Mesenchymal stem cell (in vitro differentiated cells and primary cell): ENCODE measurements around the gene CCDC191.

ENCODE experiments used
- DNase-seq: peaks from one replicate; pipeline ENCODE4 v3.0.0-alpha.2; 2013
- H2AFZ ChIP-seq: one replicate; pipeline ENCODE4 v1.6.1; 2013; ENCODE audit warnings: low read depth, mild to moderate bottlenecking, control low read depth, inconsistent platforms, low read length, moderate library complexity
- H2AK5ac ChIP-seq: 2 replicates; pipeline ENCODE4 v1.6.1; 2013; ENCODE audit warnings: low read length, moderate library complexity, mild to moderate bottlenecking, inconsistent platforms; ENCODE audit not compliant: severe bottlenecking
- H2BK120ac ChIP-seq: one replicate; pipeline ENCODE4 v1.6.1; 2013; ENCODE audit warnings: low read depth, mild to moderate bottlenecking, inconsistent platforms, low read length, moderate library complexity
- H2BK12ac ChIP-seq, 2 experiments: one replicate each; pipeline ENCODE4 v1.6.1; 2013; ENCODE audit warnings: inconsistent platforms in 2 of 2, low read length in 2 of 2, mild to moderate bottlenecking in 2 of 2, moderate library complexity in 2 of 2, control low read depth in 1 of 2
- H2BK15ac ChIP-seq: one replicate; pipeline ENCODE4 v1.6.1; 2013; ENCODE audit warnings: mild to moderate bottlenecking, low read depth, inconsistent platforms; ENCODE audit not compliant: poor library complexity, severe bottlenecking
- H2BK5ac ChIP-seq: 2 replicates; pipeline ENCODE4 v1.6.1; 2013; ENCODE audit warnings: low read depth, mild to moderate bottlenecking, low read length, control low read depth, inconsistent platforms; ENCODE audit not compliant: poor library complexity, severe bottlenecking
- H3K14ac ChIP-seq, 2 experiments: one replicate each; pipeline ENCODE4 v1.6.1; 2013; ENCODE audit warnings: inconsistent platforms in 2 of 2, low read length in 2 of 2, control low read depth in 1 of 2, mild to moderate bottlenecking in 1 of 2, moderate library complexity in 1 of 2
- H3K18ac ChIP-seq, 2 experiments: one replicate each; pipeline ENCODE4 v1.6.1; 2013; ENCODE audit warnings: inconsistent platforms in 2 of 2, low read length in 2 of 2, control low read depth in 1 of 2, low read depth in 1 of 2, mild to moderate bottlenecking in 1 of 2
- H3K23ac ChIP-seq, 2 experiments: one replicate each; pipeline ENCODE4 v1.6.1; 2013; ENCODE audit warnings: inconsistent platforms in 2 of 2, low read length in 2 of 2, mild to moderate bottlenecking in 2 of 2, moderate library complexity in 2 of 2, control low read depth in 1 of 2
- H3K27ac ChIP-seq: 2 replicates; pipeline ENCODE4 v1.5.1; 2013; ENCODE audit warnings: mild to moderate bottlenecking, moderate library complexity, low read length, control low read depth, inconsistent platforms; ENCODE audit not compliant: poor library complexity, severe bottlenecking
- H3K27me3 ChIP-seq, 2 experiments: 2 replicates each; pipeline versions ENCODE4 v1.6.1 to v1.7.0; 2013; ENCODE audit warnings: low read length in 2 of 2, mild to moderate bottlenecking in 2 of 2, moderate library complexity in 2 of 2, control low read depth in 1 of 2, inconsistent platforms in 1 of 2; ENCODE audit not compliant: control insufficient read depth in 1 of 2, insufficient read depth in 1 of 2
- H3K36me3 ChIP-seq, 2 experiments: 2 replicates each; pipeline versions ENCODE4 v1.6.1 to v1.7.0; 2013; ENCODE audit warnings: low read length in 2 of 2, control low read depth in 1 of 2, inconsistent platforms in 1 of 2, low read depth in 1 of 2, mild to moderate bottlenecking in 1 of 2; ENCODE audit not compliant: insufficient read depth in 2 of 2, control insufficient read depth in 1 of 2
- H3K4ac ChIP-seq, 2 experiments: one replicate each; pipeline ENCODE4 v1.6.1; 2013; ENCODE audit warnings: inconsistent platforms in 2 of 2, low read length in 2 of 2, mild to moderate bottlenecking in 2 of 2, moderate library complexity in 2 of 2, control low read depth in 1 of 2, low read depth in 1 of 2
- H3K4me1 ChIP-seq: 2 replicates; pipeline ENCODE4 v1.6.1; 2013; ENCODE audit warnings: low read depth, low read length, control low read depth; ENCODE audit not compliant: control insufficient read depth, insufficient read depth
- H3K4me2 ChIP-seq: 2 replicates; pipeline ENCODE4 v1.6.1; 2013; ENCODE audit warnings: low read length, mild to moderate bottlenecking, inconsistent platforms; ENCODE audit not compliant: poor library complexity, severe bottlenecking
- H3K4me3 ChIP-seq, 2 experiments: 2 replicates each; pipeline versions ENCODE4 v1.5.1 to v1.7.0; 2013; ENCODE audit warnings: low read length in 2 of 2, mild to moderate bottlenecking in 2 of 2, control low read depth in 1 of 2, low read depth in 1 of 2; ENCODE audit not compliant: insufficient read depth in 1 of 2
- H3K79me1 ChIP-seq: replicated peaks from 2 replicates; pipeline ENCODE4 v1.6.1; 2013; ENCODE audit warnings: mild to moderate bottlenecking, control low read depth, low read length, inconsistent platforms; ENCODE audit not compliant: poor library complexity, severe bottlenecking
- H3K9ac ChIP-seq: 2 replicates; pipeline ENCODE4 v1.7.0; 2013; ENCODE audit warnings: mild to moderate bottlenecking, low read length, moderate library complexity
- H3K9me3 ChIP-seq: 2 replicates; pipeline ENCODE4 v1.7.0; 2013; ENCODE audit warnings: mild to moderate bottlenecking, low read length; ENCODE audit not compliant: control insufficient read depth
- H4K8ac ChIP-seq: one replicate; pipeline ENCODE4 v1.6.1; 2013; ENCODE audit warnings: inconsistent platforms, mild to moderate bottlenecking, low read length, moderate library complexity
- H4K91ac ChIP-seq: one replicate; pipeline ENCODE4 v1.6.1; 2013; ENCODE audit warnings: mild to moderate bottlenecking, low read length, inconsistent platforms
- WGBS: methylation state at CpG from one replicate; pipeline ENCODE4 v1.1.7; 2013; ENCODE audit warnings: mixed read lengths; 5-methylcytosine and 5-hydroxymethylcytosine counted together

CCDC191 gene

DNA sequence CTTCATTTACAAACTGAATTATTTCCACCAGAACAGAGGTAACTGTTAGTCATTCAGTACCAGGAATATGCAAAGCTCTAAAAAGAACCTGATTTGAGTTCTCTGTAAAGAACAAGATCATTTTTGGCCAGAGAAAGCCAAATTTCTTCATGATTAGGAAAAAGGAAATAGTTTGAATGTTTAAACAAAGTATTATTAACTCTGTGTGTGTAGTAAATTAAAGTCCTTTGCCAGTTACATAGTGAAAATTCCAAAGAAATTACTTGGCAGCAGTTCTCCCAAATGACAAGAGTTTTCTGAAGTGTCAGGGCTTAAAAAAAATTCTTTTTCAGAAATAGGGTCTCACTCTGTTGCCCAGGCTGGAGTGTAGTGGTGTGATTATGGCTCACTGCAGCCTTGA is 24.7 kb upstream of the CCDC191 start:
- H2BK120ac ChIP-seq = no peak overlapping the region
- H3K4ac ChIP-seq = no peak overlapping the region
- no peak overlapping the region for H3K23ac ChIP-seq
- H3K79me1 ChIP-seq = peaks cover 6% of the 10 kb centered on the region
- H2BK5ac ChIP-seq = no peak overlapping the region
- no peaks in the 10 kb centered on the region for H3K4me1 ChIP-seq
- H3K18ac ChIP-seq = no peak overlapping the region
- H2AK5ac ChIP-seq = no peak overlapping the region
- H3K27me3 ChIP-seq = no peaks in the 10 kb centered on the region
- no peak overlapping the region for H4K8ac ChIP-seq
- no peak overlapping the region for H2AFZ ChIP-seq
- H3K4me3 ChIP-seq = no peak overlapping the region
- no peak overlapping the region for H4K91ac ChIP-seq
- H3K27ac ChIP-seq = no peak overlapping the region
- no peaks in the 10 kb centered on the region for H3K9me3 ChIP-seq
- no peak overlapping the region for H3K4me2 ChIP-seq
- H3K9ac ChIP-seq = no peak overlapping the region
- H2BK15ac ChIP-seq = no peak overlapping the region
- no peak overlapping the region for H2BK12ac ChIP-seq
- no peak overlapping the region for H3K14ac ChIP-seq
- peaks cover 13 to 85% of the 10 kb centered on the region in 2 experiments for H3K36me3 ChIP-seq
- DNase-seq = no peak

DNA sequence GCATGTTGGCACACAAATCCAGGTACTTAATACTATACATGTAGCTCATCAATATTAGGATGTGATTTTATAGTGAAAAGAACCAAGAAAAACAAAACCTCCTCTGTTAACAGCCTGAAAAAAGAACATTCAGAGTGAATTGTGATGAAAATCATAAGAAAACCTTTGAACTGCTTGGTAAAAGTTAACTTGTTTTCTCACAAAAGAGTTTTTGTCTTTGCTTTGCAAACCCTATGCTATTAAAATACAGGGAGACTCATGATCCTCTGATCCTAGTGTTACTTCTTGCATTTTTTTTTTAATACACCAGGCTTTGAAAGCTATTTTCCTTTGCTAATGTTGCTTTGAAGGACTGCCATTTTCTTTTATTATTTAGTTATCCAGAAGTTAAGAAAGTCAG is 23.9 kb upstream of the CCDC191 start:
- Histone ChIP-seq H3K79me1 (peaks cover 8% of the 10 kb centered on the region), H2BK120ac (no peak overlapping the region), H3K14ac (no peak overlapping the region), H4K8ac (no peak overlapping the region), H3K18ac (no peak overlapping the region), H3K4ac (no peak overlapping the region), H2BK5ac (no peak overlapping the region), H2BK12ac (no peak overlapping the region), H3K9ac (no peak overlapping the region), H3K23ac (no peak overlapping the region), H3K27me3 (no peaks in the 10 kb centered on the region), H2BK15ac (no peak overlapping the region), H3K4me1 (no peaks in the 10 kb centered on the region), H4K91ac (no peak overlapping the region), H2AFZ (no peak overlapping the region), H3K36me3 (peaks cover 15 to 86% of the 10 kb centered on the region in 2 experiments), H3K9me3 (no peaks in the 10 kb centered on the region), H3K4me3 (no peak overlapping the region), H3K4me2 (no peak overlapping the region), H3K27ac (no peak overlapping the region), H2AK5ac (no peak overlapping the region)
- no peak for DNase-seq

DNA sequence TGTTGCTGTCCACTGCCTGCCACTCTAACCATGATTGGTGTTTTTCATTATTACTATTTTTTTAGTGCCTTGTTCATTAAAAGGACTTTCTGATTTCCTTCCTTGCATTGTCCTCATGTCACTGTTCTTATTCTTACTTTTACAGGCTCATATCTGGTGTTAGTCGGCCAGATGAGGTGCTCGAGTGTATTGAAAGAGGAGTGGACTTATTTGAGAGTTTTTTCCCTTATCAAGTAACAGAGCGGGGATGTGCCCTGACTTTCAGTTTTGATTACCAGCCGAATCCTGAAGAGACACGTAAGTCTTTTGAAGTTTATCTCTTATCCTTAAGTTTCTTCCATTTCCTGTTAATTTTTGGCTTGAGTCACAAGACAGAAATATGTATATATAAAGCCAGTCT is 23.4 kb upstream of the CCDC191 start:
- H3K9ac ChIP-seq = no peak overlapping the region
- peaks cover 15 to 88% of the 10 kb centered on the region in 2 experiments for H3K36me3 ChIP-seq
- peaks cover 8% of the 10 kb centered on the region for H3K79me1 ChIP-seq
- no peak overlapping the region for H2BK120ac ChIP-seq
- H2BK15ac ChIP-seq = no peak overlapping the region
- no peak overlapping the region for H4K91ac ChIP-seq
- no peak overlapping the region for H2AFZ ChIP-seq
- peak; percentile 20 for DNase-seq
- no peak overlapping the region for H3K4ac ChIP-seq
- no peaks in the 10 kb centered on the region for H3K4me1 ChIP-seq
- no peak overlapping the region for H3K18ac ChIP-seq
- no peaks in the 10 kb centered on the region for H3K27me3 ChIP-seq
- no peaks in the 10 kb centered on the region for H3K9me3 ChIP-seq
- no peak overlapping the region for H3K4me2 ChIP-seq
- no peak overlapping the region for H4K8ac ChIP-seq
- no peak overlapping the region for H3K4me3 ChIP-seq
- no peak overlapping the region for H3K27ac ChIP-seq
- no peak overlapping the region for H3K14ac ChIP-seq
- no peak overlapping the region for H3K23ac ChIP-seq
- 85% methylated on average over 4 of the region's 5 CpGs for WGBS
- H2BK12ac ChIP-seq = no peak overlapping the region
- no peak overlapping the region for H2BK5ac ChIP-seq
- no peak overlapping the region for H2AK5ac ChIP-seq

DNA sequence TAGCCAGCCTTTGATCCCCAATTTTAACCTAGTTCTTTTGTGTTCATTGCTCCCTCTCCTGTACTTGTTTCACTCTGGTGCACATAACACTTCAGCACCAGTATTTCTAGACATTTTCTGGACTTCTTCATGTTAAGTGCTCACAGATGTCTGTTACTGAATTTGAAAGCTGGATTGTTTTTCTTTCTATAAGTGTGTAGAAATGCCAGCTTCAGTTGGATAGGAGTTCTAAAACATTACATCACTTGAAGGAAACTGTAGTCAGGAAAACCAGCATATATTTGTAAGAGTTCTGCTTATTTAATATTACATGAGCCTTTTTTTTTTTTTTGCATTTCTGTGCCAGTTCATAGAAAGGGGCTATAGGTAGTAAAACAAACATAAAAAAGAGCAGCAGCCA is 21.8 kb upstream of the CCDC191 start:
- H3K27me3 ChIP-seq = no peaks in the 10 kb centered on the region
- H2AK5ac ChIP-seq = no peak overlapping the region
- no peak overlapping the region for H3K18ac ChIP-seq
- H3K4ac ChIP-seq = no peak overlapping the region
- H3K23ac ChIP-seq = no peak overlapping the region
- no peak overlapping the region for H3K4me2 ChIP-seq
- no peak overlapping the region for H4K91ac ChIP-seq
- H3K9ac ChIP-seq = no peak overlapping the region
- H3K14ac ChIP-seq = no peak overlapping the region
- no peak overlapping the region for H2AFZ ChIP-seq
- no peak overlapping the region for H2BK5ac ChIP-seq
- H3K27ac ChIP-seq = no peak overlapping the region
- no peaks in the 10 kb centered on the region for H3K4me1 ChIP-seq
- DNase-seq = no peak
- H2BK120ac ChIP-seq = no peak overlapping the region
- no peaks in the 10 kb centered on the region for H3K9me3 ChIP-seq
- H3K36me3 ChIP-seq = peaks cover 19 to 93% of the 10 kb centered on the region in 2 experiments
- H4K8ac ChIP-seq = no peak overlapping the region
- peaks cover 13% of the 10 kb centered on the region for H3K79me1 ChIP-seq
- no peak overlapping the region for H2BK15ac ChIP-seq
- no peak overlapping the region for H3K4me3 ChIP-seq
- H2BK12ac ChIP-seq = no peak overlapping the region
